GM19395 (cell line): ENCODE data around the gene COLEC11.
"Not testable (repeated sequence)": the region's sequence is repeated elsewhere in the genome, so short reads cannot be mapped to it uniquely, and the experiment has no call there.

Experiments used
- ATAC-seq: cut with Tn5 transposase; IDR thresholded peaks from one replicate; pipeline ENCODE4 v1.9.1; 2021; ENCODE audit warnings: mild to moderate bottlenecking, moderate library complexity; ENCODE audit not compliant: unreplicated experiment

COLEC11 gene

DNA sequence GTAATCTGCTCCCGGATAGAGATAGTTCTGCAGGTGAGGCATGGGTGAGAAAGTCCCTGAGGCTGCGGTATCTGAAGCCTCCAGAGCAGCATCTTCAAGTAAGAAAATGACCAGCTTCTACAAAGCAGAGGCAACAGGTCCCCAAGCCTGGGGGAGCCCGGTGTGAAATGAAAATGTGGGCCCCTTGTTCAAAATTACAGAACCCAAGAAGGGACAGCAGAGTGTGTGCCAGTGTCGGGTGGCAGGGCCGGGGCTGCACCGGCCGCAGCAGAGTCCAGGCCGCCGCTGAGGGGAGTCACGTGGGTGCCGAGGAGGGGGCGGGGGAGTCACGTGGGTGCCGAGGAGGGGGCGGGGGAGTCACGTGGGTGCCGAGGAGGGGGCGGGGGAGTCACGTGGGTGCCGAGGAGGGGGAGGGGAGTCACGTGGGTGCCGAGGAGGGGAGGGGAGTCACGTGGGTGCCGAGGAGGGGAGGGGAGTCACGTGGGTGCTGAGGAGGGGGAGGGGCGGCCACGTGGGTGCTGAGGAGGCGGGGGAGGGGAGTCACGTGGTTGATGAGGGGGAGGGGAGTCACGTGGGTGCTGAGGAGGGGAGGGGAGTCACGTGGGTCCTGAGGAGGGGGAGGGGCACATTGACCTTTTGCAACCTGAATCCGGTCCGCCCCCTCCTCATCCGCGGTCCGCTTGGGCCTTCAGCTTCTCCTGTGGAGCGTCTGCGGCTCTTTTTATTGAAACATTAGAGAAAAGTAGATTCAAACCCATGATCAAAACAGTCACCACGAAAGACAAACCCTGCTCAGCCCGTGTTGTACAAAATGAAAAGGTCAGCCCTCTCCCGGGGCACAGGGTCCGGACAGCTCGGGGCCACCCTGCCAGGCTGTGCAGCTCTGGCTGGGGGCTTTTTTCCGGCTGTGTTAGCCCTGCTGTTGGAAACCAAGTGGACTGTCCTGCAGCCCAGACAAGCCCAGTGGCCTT, 10.4 kb downstream of the COLEC11 start:
- no peak for ATAC-seq

DNA sequence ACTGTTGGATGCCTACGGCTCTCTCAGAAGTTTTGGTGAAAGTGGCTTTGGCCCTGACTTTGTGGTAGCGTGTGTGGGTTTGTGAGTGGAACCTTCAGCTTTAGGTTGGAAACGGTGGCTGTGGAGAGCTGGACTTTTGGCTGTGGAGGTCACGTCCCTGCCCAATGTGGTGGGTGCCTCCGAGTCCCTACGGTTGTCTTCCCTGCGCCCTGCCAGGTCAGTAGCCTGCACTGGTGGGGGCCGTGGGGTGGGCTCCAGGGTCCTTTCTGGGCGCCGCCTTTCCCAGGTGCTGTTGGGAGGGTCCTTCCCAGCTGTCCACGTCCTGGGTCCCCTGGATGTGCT, 11.1 kb downstream of the COLEC11 start:
- ATAC-seq: no peak

DNA sequence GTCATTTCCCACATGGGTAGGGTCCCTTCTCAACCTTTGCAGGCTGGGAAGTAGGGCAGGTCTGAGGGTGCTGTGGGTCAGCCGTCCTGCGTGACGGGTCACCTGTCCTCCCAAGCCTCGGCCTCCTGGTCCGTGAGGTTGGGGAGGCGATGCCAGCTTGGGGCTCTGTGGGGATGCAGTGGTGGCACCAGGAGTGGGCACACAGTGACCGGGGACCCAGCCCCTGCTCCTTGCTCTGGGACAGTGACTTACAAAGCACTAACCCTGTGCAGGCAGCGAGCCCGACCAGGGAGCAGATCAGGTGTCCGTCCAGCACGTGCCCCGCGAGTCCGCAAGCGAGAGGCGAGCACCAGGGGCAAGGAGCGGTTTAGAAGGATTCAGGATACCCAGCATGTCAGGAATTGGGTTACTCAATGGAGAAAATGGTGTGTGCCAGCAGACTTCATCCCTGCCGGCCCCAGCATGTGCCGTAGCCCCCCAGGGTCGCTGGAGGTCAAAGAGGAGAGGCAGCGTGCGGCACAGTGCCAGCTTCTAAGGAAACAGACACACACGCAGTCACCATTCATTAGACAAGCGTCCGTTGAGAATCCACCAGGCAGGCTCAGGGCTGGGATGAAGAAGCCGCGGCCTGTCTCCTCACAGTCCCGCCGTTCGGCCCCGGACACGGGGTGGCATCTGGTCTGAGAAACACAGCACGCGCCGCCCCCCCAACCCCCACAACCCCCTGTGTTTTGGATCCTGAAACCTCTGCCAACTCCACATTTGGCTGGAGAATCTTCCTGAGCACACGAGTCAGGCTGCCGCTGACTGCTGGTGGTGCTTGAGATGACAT, 11.7 kb downstream of the COLEC11 start:
- no peak for ATAC-seq

DNA sequence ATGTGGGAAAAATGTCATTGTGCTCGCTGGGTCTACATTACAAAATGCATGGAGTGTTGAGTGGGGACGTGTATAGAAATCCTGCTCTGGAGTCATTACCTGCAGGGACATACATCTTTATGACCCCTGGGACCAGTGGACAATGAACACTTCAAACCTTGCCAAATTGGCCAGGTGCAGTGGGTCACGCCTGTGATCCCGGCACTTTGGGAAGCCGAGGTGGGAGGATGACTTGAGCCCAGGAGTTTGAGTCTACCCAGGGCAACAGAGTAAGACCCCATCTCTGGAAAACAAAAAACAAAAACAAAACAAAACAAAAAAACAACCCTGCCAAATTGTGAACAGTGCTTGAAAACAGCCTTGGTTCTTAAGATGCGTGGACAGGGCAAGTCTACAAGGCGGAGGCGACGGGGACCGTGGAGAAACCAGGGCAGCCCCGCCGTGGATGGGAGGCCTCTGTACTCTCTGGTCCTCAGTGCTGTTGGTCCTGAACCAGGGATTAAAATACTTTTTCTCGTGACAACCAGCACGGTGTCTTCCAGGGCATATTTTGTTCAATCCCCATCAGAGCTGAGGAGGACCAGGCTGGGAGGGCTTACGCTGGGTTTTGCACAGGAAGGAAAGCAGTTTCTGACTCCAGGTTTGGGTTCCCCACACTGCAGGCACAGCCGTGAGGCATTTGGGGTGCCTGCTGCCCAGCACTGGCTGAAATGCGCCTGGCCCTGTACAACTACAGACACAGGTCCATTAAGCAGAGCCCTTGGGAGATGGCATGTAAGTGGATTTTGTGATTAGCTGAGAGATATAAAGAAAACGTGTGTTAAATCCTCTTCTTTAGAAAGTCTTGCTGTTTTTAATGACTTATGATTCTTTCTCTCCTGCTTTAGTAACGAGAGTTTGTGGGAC, 13.7 kb downstream of the COLEC11 start:
- ATAC-seq: no peak

DNA sequence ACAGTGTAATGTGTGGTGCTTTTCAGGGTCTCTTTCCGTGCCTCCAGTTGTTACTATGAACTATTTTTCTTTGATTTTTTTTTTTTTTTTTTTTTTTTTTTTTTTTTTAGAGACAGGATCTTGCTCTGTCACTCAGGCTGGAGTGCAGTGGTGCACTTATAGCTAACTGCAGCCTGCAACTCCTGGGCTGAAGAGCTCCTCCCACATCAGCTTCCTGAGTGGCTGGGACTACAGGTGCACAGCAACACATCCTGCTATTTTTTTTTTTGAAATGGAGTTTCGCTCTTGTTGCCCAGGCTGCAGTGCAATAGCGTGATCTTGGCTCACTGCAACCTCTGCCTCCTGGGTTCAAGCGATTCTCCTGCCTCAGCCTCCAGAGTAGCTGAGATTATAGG, 14.4 kb downstream of the COLEC11 start:
- peak; percentile 80 for ATAC-seq

DNA sequence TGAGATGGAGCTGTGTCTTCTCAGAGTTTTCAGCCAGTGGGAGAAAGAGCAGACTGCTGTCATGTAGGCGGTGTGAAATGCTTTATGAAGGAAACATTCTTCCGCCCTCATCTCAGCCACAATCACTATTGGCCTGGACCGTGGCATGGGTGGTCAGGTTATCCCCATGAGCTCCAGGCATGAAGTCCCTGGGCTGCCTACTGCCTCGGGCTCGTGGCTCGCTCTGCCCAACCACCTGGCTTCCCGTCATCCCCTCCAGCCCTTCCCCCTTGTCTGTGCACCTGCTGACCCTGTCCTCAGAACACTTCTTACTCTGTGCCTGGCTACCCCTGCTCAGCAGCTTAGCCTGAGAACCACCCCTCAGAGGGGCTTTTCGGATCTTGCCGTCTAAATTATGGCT, 15.5 kb downstream of the COLEC11 start:
- peak; percentile 7 for ATAC-seq

DNA sequence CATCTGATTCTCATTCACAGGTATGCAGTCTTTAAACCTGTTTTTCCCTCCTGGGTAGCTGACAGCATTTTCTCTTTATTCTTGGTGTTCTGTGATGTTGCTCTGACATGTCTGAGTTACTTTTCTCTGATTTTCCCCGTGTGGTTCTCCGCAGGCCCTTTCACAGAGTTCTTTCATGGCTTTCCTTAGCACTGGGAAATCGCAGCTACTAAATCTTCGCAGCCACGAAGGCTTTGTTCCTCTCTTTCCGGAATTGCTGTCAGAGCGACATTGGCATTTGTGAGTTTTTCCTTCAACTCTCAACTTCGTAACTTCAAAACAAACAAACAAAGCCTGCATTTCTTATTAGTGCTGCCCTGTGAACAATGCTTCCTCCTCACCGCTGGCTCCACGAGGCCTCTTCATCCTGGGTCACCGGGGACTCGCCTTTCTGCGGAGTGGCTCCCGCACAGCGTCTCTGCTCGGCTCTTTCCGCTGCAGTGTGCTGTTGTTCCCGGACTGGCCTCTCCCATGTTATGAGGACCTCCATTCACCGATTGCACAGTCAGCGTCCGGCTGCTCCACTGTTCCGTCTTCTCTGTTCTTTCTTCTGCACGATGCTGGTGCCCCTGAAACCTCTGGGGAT, 16.1 kb downstream of the COLEC11 start:
- no peak for ATAC-seq

DNA sequence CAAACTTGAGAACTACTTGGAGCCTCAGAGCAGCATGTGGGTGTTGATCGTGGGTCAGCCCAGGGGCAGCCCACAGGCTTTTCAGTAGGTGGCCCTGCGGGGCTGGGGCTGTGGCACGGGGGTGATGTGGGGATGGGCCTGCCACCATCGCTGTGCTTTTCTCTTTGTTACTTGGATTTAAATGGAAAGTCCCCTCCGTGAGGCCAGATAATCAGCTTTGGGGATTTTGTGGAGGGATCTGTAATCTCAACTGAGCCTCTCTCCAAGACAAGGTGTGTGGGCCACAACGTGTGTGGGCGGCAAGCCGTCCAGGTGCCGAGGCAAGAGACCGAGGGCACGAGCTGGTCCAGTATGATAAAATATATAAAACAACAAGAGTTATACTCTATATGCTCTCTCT, 16.7 kb downstream of the COLEC11 start:
- ATAC-seq: no peak

DNA sequence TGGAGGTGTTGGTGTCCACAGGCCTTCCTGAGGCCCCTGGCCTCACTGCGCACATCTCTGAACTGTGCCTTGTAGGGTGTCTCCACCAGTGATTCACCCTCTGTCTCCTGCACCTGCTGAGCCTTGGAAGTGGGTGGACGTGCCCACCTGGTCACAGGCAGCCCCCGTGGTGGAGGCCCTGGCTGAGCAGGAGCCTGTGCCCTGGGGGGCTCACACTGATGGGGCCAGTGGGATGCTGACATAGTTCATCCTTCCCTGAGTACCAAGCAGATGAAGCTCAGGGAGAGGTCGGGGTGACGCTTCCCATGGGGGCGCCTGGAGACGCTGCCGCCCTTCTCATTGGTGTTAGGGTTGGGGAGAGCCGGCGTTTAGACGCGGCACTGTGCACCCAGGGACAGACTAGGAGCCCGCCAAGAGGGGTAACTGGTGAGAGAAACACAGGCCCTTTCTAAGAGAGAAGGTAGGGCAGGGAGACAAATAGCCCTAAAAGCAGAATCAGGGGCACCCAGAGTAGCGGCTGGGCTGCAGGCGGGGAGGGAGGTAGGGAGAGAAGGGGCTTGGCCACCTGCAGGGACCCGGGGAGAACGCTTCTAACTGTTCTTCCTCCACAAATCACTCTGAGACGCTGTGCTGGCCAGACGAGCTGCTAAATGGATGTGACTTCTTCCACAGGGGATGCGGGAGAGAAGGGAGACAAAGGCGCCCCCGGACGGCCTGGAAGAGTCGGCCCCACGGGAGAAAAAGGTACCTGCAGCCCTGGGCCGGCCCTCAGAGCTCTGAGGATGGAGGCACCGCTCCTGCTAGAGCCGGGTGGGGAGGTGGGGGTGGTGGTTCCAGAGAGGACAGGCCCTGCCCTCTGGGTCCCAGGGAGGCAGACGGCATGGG, 18.0 kb downstream of the COLEC11 start:
- ATAC-seq: no peak

DNA sequence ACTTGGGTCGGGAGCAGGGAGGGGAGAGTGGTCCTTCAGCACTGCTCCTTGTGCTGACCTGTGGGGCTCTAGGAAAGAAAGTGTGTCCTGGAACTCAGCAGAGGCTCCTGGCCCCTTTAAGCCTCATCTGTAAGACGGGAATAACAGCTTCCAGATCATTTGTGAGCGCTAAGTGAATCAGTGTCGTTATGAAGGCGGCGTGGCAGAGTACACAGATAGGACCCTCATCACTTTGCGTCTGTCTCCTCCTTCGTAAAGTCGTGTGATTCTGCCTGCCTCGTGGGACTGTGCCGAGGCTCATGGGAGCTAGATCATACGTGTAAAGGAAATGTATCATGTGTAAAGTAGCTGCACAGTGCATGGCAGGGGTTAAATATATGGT, 18.6 kb downstream of the COLEC11 start:
- ATAC-seq: no peak

DNA sequence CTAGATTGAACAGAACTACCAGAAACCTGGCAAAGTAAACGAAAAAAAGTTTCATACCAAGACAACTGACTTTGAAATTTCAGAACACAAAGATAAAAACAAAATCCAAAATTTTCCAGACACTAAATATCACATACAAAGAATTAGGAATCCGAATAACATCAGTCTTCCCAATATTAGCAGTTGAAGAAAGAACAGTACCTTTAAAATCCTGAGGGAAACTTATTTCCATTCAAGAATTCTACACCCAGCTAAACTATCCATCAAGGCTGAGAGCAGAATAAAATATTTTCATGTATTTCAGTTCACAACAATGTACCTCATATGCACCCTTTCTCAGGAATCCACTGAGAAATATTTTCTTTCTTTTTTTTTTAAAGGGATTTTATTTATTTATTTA, 19.8 kb downstream of the COLEC11 start:
- not testable (repeated sequence) for ATAC-seq

DNA sequence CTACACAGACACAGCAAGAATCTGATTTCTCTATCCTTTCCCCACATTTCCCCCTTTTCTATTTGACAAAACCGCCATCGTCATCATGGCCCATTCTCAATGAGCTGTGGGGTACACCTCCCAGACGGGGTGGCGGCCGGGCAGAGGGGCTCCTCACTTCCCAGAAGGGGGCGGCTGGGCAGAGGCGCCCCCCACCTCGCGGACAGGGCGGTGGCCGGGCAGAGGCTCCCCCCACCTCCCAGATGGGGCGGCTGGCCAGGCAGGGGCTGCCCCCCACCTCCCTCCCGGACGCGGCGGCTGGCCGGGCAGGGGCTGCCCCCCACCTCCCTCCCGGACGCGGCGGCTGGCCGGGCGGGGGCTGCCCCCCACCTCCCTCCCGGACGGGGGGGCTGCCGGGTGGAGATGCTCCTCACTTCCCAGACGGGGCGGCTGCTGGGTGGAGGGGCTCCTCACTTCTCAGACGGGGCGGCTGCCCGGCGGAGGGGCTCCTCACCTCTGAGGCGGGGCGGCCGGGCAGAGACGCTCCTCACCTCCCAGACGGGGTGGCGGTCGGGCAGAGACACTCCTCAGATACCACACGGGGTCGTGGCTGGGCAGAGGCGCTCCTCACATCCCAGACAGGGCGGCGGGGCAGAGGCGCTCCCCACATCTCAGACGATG, 20.8 kb downstream of the COLEC11 start:
- not testable (repeated sequence) for ATAC-seq

DNA sequence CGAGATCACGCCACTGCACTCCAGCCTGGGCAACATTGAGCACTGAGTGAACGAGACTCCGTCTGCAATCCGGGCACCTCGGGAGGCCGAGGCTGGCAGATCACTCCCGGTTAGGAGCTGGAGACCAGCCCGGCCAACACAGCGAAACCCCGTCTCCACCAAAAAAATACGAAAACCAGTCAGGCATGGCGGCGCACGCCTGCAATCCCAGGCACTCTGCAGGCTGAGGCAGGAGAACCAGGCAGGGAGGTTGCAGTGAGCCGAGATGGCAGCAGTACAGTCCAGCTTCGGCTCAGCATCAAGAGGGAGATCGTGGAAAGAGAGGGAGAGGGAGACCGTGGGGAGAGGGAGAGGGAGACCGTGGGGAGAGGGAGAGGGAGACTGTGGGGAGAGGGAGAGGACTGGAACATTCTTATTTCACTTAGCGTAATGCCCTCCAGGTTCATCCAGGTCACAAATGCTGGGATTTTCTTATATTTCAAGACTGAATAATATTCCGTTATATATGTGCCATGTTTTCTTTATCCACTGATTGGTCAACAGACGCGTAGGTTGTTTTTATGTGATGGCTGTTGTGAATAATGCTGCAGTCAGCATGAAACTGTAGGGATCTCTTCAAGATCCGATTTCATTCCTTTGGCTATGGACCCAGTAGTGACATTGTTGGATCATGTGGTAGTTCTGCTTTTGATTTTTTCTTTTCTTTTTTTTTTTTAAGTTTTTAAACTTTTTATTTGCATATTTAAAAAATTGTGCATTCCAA, 21.7 kb downstream of the COLEC11 start:
- not testable (repeated sequence) for ATAC-seq

DNA sequence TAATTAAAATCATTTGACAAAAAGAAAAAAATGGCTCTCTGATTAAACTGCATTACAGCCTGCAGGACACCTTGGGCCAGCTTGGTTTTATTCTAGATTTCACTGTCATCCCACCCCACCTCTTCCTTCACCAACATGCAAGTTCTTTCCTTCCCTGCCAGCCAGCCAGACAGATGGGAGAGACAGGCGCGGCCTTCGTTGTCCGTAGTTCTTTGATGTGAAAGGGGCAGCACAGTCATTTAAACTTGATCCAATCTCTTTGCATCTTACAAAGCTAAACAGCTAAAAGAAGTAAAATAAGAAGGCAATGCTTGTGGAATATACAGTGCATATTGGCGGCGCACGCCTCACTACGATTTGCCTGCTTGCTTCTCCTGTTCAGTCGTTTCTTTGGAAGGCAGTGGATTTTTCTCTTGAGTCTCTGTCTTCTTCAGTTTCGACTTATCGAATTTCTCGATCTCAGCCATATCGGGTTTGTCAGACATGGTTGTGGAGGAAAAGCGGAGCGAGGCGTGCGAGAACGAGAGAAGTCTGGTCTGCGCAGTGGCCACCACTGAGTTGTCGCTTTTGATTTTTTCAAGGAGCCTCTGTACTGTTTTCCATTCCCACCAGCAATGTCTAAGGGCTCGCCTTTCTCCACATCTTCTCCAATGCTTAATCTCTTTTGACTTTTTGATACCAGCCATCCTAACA, 22.4 kb downstream of the COLEC11 start:
- no peak for ATAC-seq

DNA sequence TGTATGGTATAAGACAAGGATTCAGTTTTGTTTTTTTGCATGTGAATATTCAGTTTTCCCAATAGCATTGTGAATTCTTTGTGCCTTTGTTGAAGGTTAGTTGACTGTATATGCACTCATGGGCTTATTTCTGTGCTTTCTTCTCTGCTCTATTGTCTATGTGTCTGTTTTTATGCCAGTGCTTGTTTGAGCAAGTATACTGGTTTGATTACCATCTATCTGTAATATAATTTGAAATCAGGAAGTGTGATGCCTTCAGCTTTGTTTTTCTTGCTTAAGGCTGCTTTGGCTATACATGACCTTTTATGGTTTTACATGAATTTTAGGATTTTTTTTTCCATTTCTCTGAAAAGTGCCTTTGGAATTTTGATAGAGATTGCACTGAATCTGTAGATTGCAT, 23.5 kb downstream of the COLEC11 start:
- no peak for ATAC-seq

DNA sequence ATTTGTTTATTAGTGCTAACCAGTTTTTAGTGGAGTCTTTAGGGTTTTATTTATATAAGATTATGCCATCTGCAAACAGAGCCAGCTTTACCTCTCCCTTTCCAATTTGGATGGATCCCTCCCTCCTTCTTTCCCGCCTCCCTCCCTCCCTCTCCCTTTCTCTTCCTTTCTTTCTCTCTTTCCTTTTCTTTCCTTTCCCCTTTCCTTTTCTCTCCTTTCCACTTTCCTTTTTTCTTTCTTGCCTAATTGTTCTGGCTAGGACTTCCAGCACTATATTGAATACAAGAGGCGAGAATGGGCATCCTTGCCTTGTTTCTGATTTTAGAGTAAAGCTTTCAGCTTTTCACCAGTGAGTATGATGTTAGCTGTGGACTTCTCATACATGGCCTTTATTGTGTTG, 24.1 kb downstream of the COLEC11 start:
- ATAC-seq: no peak

DNA sequence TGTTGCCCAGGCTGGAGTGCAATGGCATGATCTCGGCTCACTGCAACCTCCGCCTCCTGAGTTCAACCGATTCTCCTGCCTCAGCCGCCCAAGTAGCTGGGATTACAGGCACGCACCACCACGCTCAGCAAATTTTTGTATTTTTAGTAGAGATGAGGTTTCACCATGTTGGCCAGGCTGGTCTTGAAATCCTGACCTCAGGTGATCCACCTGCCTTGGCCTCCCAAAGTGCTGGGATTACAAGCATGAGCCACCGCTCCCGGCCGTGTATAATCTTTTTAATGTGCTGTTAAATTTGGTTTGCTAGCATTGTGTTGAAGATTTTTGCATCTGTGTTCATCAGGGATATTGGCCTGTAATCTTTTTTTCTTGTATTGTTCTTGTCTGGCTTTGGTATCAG, 24.7 kb downstream of the COLEC11 start:
- not testable (repeated sequence) for ATAC-seq

DNA sequence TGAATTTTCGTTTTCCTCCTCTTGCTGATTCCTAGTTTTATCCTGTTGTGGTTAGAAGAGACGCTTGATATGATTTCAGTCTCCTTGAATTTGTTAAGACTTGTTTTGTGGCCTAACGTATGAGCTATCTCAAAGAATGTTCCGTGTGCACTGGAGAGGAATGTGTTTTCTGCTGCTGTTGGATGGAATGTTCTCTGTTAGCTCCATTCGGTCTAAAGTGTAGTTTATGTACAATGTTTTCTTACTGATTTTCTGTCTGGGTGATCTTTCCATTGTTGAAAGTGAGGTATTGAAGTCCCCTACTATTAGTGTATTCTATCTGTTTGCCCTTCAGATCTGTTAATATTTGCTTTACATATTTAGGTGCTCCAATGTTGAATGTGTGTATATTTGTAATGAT, 25.9 kb downstream of the COLEC11 start:
- ATAC-seq: no peak
